Naive thymus-derived CD4-positive, alpha-beta T cell (primary cell): ENCODE results near the gene IL15. TPM values are rescaled to one million over a fixed set of nuclear protein-coding genes. Genes with fewer than 3 reads are reported as not detected.

Experiments
- ATAC-seq: fragments of 150-1000 bp; cut with Tn5 transposase; 2 replicates; pipeline ENCODE4 v1.10.0; 2021; ENCODE audit warnings: mild to moderate bottlenecking, moderate library complexity
- CTCF ChIA-PET: fragments of 350-600 bp; sonication (Branson Sonifier 250); formaldehyde crosslinking; loops from one replicate; lab custom pipeline; 2021; ENCODE audit warnings: antibody characterized with exemption; lab: Charles Lee
- POLR2A ChIA-PET: fragments of 350-600 bp; sonication (Branson Sonifier 250); formaldehyde crosslinking; loops from one replicate; lab custom pipeline; 2021; ENCODE audit warnings: antibody characterized with exemption, inconsistent platforms; lab: Charles Lee
- DNase-seq, 9 donors: peaks; one replicate each; pipeline versions ENCODE4 v3.0.0 to v3.0.0-alpha.2; 2020 to 2022; ENCODE audit warnings: mixed read lengths in 1 of 9
- H3K27ac ChIP-seq: one replicate; pipeline ENCODE4 v1.7.0; 2013; ENCODE audit warnings: mild to moderate bottlenecking, low read depth, low read length, moderate library complexity
- H3K27me3 ChIP-seq, 2 donors: one replicate each; pipeline ENCODE4 v1.7.0; 2013; ENCODE audit warnings: low read length in 2 of 2, mild to moderate bottlenecking in 2 of 2, moderate library complexity in 2 of 2; ENCODE audit not compliant: control insufficient read depth in 2 of 2, insufficient read depth in 2 of 2
- H3K36me3 ChIP-seq, 3 experiments: 1 replicate in 2 of 3; 2 replicates in 1 of 3; pipeline ENCODE4 v1.7.0; 2013; ENCODE audit warnings: low read length in 3 of 3, mild to moderate bottlenecking in 3 of 3, moderate library complexity in 1 of 3; ENCODE audit not compliant: insufficient read depth in 3 of 3, control insufficient read depth in 2 of 3
- H3K4me1 ChIP-seq, 2 donors: one replicate each; pipeline ENCODE4 v1.7.0; 2013; ENCODE audit warnings: low read length in 2 of 2, mild to moderate bottlenecking in 2 of 2, moderate library complexity in 1 of 2; ENCODE audit not compliant: control insufficient read depth in 2 of 2, insufficient read depth in 2 of 2
- H3K4me3 ChIP-seq: 2 replicates; pipeline ENCODE4 v1.7.0; 2013; ENCODE audit warnings: mild to moderate bottlenecking, low read length
- H3K9me3 ChIP-seq, 3 experiments: 1 replicate in 2 of 3; 2 replicates in 1 of 3; pipeline ENCODE4 v1.7.0; 2013; ENCODE audit warnings: low read length in 3 of 3; ENCODE audit not compliant: control insufficient read depth in 2 of 3
- H3K27ac Mint-ChIP-seq, 9 donors: one replicate each; pipeline ENCODE4 v1.8.0; 2020 to 2022; ENCODE audit warnings: mixed read lengths in 9 of 9, mild to moderate bottlenecking in 8 of 9, moderate library complexity in 5 of 9, inconsistent platforms in 2 of 9
- H3K27me3 Mint-ChIP-seq, 5 donors: one replicate each; pipeline ENCODE4 v1.8.0; 2021 to 2022; ENCODE audit warnings: mixed read lengths in 5 of 5, mild to moderate bottlenecking in 1 of 5
- H3K36me3 Mint-ChIP-seq, 5 donors: one replicate each; pipeline ENCODE4 v1.8.0; 2020 to 2022; ENCODE audit warnings: mixed read lengths in 5 of 5, mild to moderate bottlenecking in 3 of 5, inconsistent platforms in 1 of 5
- H3K4me1 Mint-ChIP-seq, 7 donors: one replicate each; pipeline ENCODE4 v1.8.0; 2020 to 2022; ENCODE audit warnings: mixed read lengths in 7 of 7, mild to moderate bottlenecking in 3 of 7, inconsistent platforms in 1 of 7
- H3K4me3 Mint-ChIP-seq, 10 donors: one replicate each; pipeline ENCODE4 v1.8.0; 2020 to 2022; ENCODE audit warnings: mild to moderate bottlenecking in 10 of 10, mixed read lengths in 10 of 10, moderate library complexity in 6 of 10, inconsistent platforms in 2 of 10
- H3K9me3 Mint-ChIP-seq, 11 donors: one replicate each; pipeline ENCODE4 v1.8.0; 2020 to 2022; ENCODE audit warnings: mixed read lengths in 11 of 11, mild to moderate bottlenecking in 4 of 11, inconsistent platforms in 1 of 11, moderate library complexity in 1 of 11
- intact Hi-C, 2 donors: fragments of 100-400 bp; cut with micrococcal nuclease; formaldehyde crosslinking; loops; one replicate each; pipeline ENCODE4 v1.15.1; 2023
- polyA plus RNA-seq, 2 donors: library from polyadenylated mRNA; unstranded; fragments of 300-500 nt; fragmentation: Illumina TruSeq; gene quantifications; one replicate each; pipeline ENCODE4 v1.2.3, GENCODE V29; 2021
- total RNA-seq, 6 experiments: library from RNA in 5 of 6; stranded (reverse) in 5 of 6; gene quantifications; 1 replicate in 5 of 6; 2 replicates in 1 of 6; pipeline ENCODE4 v1.2.3 and lab custom pipeline; 2021 to 2026

IL15 gene
- total and polyA plus RNA-seq, 7 experiments from 2014 or later = 0.47 to 8.7 (median 0.64) TPM

DNA sequence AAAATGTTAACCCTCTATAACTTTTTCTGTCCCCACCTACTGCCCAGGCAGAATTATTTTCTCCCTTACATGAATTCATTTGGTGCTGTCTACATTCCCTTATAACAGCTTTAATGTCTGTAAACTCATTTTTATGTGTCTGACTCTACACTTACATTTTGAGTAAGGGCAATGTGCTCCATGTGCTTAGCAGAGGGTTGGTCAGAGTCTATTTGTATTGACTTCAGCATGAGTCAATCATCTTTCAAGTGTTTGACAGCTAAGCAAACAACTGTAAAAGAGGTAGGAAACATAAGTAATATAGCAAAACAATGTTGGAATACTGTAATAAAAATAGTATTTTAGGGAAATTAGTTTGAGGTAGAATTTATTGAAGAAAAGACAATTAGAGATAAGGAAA is 6.3 kb downstream of the IL15 start:
- intact Hi-C loops = no loop called here
- no peak overlapping the region for H3K27ac Mint-ChIP-seq
- Histone ChIP-seq H3K4me3 (no peak overlapping the region), H3K4me1 (peaks cover 0 to 3% of the 10 kb centered on the region in 2 donors), H3K27me3 (no peaks in the 10 kb centered on the region), H3K9me3 (no peaks in the 10 kb centered on the region), H3K27ac (no peak overlapping the region), H3K36me3 (no peaks in the 10 kb centered on the region)
- H3K4me1 Mint-ChIP-seq = peaks cover 0 to 15% (median 5%) of the 10 kb centered on the region in 7 donors
- no peak overlapping the region for H3K4me3 Mint-ChIP-seq
- DNase-seq = no peak
- no peaks in the 10 kb centered on the region for H3K36me3 Mint-ChIP-seq
- H3K9me3 Mint-ChIP-seq = peaks cover 0 to 5% (median 0%) of the 10 kb centered on the region in 11 donors
- POLR2A ChIA-PET = no interaction called here
- ATAC-seq = no peak
- CTCF ChIA-PET = no interaction called here
- peaks cover 5 to 38% (median 19%) of the 10 kb centered on the region in 5 donors for H3K27me3 Mint-ChIP-seq

DNA sequence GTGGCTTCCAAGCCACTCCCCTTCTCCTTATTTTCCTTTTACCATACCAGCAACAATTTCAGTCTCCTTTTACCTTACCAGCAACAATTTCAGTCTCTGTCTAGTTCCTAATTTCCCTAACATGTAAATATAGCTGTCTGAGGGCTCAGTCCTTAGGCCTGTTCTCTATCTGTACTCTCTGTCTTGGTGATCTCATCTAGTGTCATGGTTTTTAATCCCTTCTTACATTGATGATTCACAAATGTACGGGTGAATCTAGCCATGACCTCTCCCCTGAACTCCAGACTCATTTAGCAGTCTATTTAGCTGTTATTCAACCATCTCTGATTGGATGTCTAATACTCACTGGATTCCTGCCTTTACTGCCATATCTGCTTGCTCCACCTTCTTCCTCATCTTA is 7.2 kb downstream of the IL15 start:
- POLR2A ChIA-PET = no interaction called here
- Mint-ChIP-seq H3K36me3 (no peaks in the 10 kb centered on the region), H3K4me3 (no peak overlapping the region), H3K27ac (no peak overlapping the region), H3K9me3 (peaks cover 0 to 5% (median 0%) of the 10 kb centered on the region in 11 donors), H3K4me1 (peaks cover 0 to 17% (median 0%) of the 10 kb centered on the region in 7 donors), H3K27me3 (peaks cover 5 to 37% (median 20%) of the 10 kb centered on the region in 5 donors)
- CTCF ChIA-PET = no interaction called here
- no peaks in the 10 kb centered on the region for H3K9me3 ChIP-seq
- no peak overlapping the region for H3K27ac ChIP-seq
- DNase-seq (no peak), ATAC-seq (no peak)
- no peaks in the 10 kb centered on the region for H3K36me3 ChIP-seq
- intact Hi-C loops = no loop called here
- H3K4me3 ChIP-seq = no peak overlapping the region
- no peaks in the 10 kb centered on the region for H3K27me3 ChIP-seq
- no peaks in the 10 kb centered on the region for H3K4me1 ChIP-seq

DNA sequence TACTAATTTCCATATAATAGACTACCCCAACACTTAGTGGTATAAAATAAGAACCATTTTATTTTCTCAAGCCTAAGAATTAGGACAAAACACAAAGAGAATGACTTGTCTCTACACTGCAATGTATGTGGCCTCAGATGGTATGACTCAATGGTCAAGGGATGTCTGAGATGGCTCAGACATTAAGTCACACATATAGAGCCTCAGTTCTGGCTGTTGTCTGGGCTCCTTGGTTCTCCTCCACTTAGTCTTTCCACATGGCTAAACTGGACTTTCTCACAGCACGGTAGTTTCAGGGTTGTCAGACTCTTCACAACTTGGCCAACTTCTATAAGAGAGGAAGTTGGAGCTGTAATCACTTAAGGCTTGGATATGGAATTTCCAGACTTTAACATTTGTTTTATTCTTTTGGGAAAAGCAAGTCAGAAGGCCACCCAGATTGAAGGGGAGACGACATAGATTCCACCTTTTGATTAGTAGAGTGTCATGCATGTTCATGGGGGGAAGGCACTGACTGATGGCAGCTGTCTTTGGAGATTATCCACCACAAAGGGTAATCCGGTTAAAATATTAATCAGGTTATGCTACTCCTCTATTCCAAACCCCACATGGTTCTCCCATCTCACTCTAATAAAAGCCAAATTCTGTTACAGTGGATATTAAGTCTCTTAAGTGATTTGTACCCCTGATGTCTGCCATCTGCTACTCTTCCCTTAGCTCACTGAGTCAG is 9.4 kb downstream of the IL15 start:
- Mint-ChIP-seq H3K4me3 (no peak overlapping the region), H3K27ac (no peak overlapping the region), H3K9me3 (peaks cover 0 to 5% (median 0%) of the 10 kb centered on the region in 11 donors), H3K4me1 (peaks cover 0 to 7% (median 0%) of the 10 kb centered on the region in 7 donors), H3K36me3 (no peaks in the 10 kb centered on the region), H3K27me3 (peaks cover 0 to 21% (median 10%) of the 10 kb centered on the region in 5 donors)
- Histone ChIP-seq H3K4me1 (no peaks in the 10 kb centered on the region), H3K36me3 (no peaks in the 10 kb centered on the region), H3K9me3 (no peaks in the 10 kb centered on the region), H3K27ac (no peak overlapping the region), H3K27me3 (no peaks in the 10 kb centered on the region), H3K4me3 (no peak overlapping the region)
- CTCF ChIA-PET = no interaction called here
- intact Hi-C loops = no loop called here
- DNase-seq (no peak), ATAC-seq (no peak)
- POLR2A ChIA-PET = no interaction called here

DNA sequence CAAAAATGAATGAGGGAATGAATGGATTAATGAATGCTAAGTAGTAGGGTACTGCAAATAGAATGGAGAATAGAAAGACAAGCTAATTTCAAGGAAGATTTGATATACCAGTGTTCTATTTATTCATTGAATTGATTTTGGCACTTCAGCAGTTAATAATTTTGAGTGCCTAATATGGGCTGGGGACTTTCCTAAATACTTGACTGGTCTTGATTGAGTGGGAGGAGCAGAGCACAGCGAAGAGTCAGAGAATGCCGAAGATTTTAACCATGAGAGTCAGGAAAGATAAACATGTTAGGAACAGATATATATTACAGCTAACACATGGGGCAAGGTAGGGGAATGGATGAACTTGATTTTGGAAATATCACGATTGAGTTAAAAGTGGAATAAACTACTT is 10.6 kb downstream of the IL15 start:
- DNase-seq (no peak), ATAC-seq (no peak)
- Histone ChIP-seq H3K36me3 (no peaks in the 10 kb centered on the region), H3K27me3 (no peaks in the 10 kb centered on the region), H3K4me1 (no peaks in the 10 kb centered on the region), H3K9me3 (no peaks in the 10 kb centered on the region), H3K4me3 (no peak overlapping the region), H3K27ac (no peak overlapping the region)
- Mint-ChIP-seq H3K27ac (no peak overlapping the region), H3K4me3 (no peak overlapping the region), H3K27me3 (peaks cover 0 to 21% (median 10%) of the 10 kb centered on the region in 5 donors), H3K4me1 (peaks cover 0 to 8% (median 0%) of the 10 kb centered on the region in 7 donors), H3K36me3 (no peaks in the 10 kb centered on the region), H3K9me3 (peaks cover 0 to 5% (median 0%) of the 10 kb centered on the region in 11 donors)
- intact Hi-C loops = no loop called here
- CTCF ChIA-PET = no interaction called here
- POLR2A ChIA-PET = no interaction called here

DNA sequence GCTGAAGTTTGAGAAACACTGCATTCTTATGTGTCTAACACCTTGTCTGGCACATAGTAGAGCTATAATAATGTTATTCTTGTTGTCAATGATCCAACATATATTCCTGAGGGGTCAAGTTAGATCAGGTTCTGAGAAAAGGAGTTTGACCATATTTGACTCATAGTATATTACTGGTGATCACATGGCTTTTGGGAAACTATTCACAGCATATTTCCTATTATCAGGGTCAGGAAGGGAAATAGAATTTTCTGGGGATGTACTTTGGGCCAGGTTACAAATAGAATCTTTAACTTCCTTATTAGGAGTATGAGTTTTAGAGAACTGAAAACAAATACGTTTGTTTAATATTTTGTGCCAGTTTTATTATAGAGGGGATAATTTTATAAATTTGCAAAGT is 11.6 kb downstream of the IL15 start:
- H3K9me3 ChIP-seq = no peaks in the 10 kb centered on the region
- ATAC-seq = no peak
- CTCF ChIA-PET = no interaction called here
- H3K9me3 Mint-ChIP-seq = peaks cover 0 to 5% (median 0%) of the 10 kb centered on the region in 11 donors
- intact Hi-C loops = no loop called here
- POLR2A ChIA-PET = no interaction called here
- peaks cover 0 to 19% (median 10%) of the 10 kb centered on the region in 5 donors for H3K27me3 Mint-ChIP-seq
- H3K4me1 ChIP-seq = no peaks in the 10 kb centered on the region
- no peak overlapping the region for H3K4me3 Mint-ChIP-seq
- H3K4me3 ChIP-seq = no peak overlapping the region
- H3K27me3 ChIP-seq = no peaks in the 10 kb centered on the region
- H3K27ac ChIP-seq = no peak overlapping the region
- H3K36me3 Mint-ChIP-seq = no peaks in the 10 kb centered on the region
- H3K36me3 ChIP-seq = no peaks in the 10 kb centered on the region
- no peak overlapping the region for H3K27ac Mint-ChIP-seq
- no peak for DNase-seq
- peaks cover 0 to 7% (median 0%) of the 10 kb centered on the region in 7 donors for H3K4me1 Mint-ChIP-seq

DNA sequence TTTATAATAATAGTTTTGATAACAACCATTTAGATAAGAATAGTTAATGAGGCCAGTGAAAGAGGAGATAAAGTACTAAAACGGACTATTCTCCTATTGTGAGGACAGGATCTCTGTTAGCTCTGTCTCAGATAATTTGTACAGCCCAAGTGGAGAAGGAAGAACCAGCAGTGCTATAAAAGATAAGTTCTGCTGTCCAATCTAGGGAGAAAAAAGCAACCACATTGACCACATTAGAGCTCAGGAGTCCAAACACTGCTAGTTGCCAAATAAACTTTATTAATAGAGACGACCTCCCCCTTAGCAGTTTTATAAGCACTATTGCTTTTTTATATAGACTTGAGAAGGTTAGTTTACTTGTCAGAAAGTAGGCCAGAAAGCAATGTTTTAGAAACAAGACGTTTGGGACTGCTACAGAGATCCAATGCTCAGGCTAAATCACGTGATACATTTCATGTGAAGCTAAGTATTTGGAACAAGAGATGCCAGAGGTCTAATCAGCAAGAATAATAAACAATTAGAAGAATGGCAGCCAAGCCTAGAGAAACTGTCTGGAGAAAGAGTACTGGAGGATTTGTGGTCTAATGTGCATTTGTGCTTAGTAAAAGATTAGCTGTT is 15.9 kb downstream of the IL15 start:
- intact Hi-C loops = no loop called here
- H3K27me3 Mint-ChIP-seq = peaks cover 0 to 17% (median 6%) of the 10 kb centered on the region in 5 donors
- Histone ChIP-seq H3K9me3 (no peaks in the 10 kb centered on the region), H3K4me3 (no peak overlapping the region), H3K27ac (no peak overlapping the region), H3K36me3 (no peaks in the 10 kb centered on the region), H3K4me1 (no peaks in the 10 kb centered on the region), H3K27me3 (no peaks in the 10 kb centered on the region)
- no peak overlapping the region for H3K27ac Mint-ChIP-seq
- POLR2A ChIA-PET = no interaction called here
- peaks cover 0 to 3% (median 0%) of the 10 kb centered on the region in 7 donors for H3K4me1 Mint-ChIP-seq
- CTCF ChIA-PET = no interaction called here
- H3K4me3 Mint-ChIP-seq = no peak overlapping the region
- DNase-seq (no peak), ATAC-seq (no peak)
- H3K36me3 Mint-ChIP-seq = no peaks in the 10 kb centered on the region
- H3K9me3 Mint-ChIP-seq = no peaks in the 10 kb centered on the region
